ENCODE data around the gene LDLR. TPM values are rescaled to one million over a fixed set of nuclear protein-coding genes. Genes with fewer than 3 reads are reported as not detected.

Gene LDLR
- total RNA-seq, 2 experiments from 2014 or later: 65.6 to 67.9 TPM

GRCh38 chr19:11181488-11181887, 92.2 kb downstream of the LDLR start:
- POLR2A ChIA-PET: no interaction called here
- CTCF ChIA-PET: no interaction called here

Other genes with a start within 250 kb of the LDLR start
- gene C19orf38, start 241.0 kb upstream of the LDLR start, total RNA-seq: under 1 TPM; 0.44 to 0.48 TPM
- gene CARM1, start 217.9 kb upstream of the LDLR start, total RNA-seq: 10 to 100 TPM; 83.6 to 85.1 TPM
- gene YIPF2, start 160.8 kb upstream of the LDLR start, total RNA-seq: 10 to 100 TPM; 28.4 to 30.8 TPM
- gene TIMM29, start 160.7 kb upstream of the LDLR start, total RNA-seq: 10 to 100 TPM; 19.8 to 19.9 TPM
- gene SMARCA4, start 128.4 kb upstream of the LDLR start, total RNA-seq: 100 to 1,000 TPM; 119 to 120 TPM
- gene SPC24, start 66.3 kb downstream of the LDLR start, total RNA-seq: 10 to 100 TPM; 37.7 to 37.9 TPM
- 1 to 10 TPM; 1.5 to 3.2 TPM for gene KANK2, start 108.1 kb downstream of the LDLR start, total RNA-seq
- not detected for gene ANGPTL8, start 150.2 kb downstream of the LDLR start, total RNA-seq
- gene DOCK6, start 173.1 kb downstream of the LDLR start, total RNA-seq: 1 to 10 TPM; 2.2 to 3.0 TPM
- gene TSPAN16, start 206.7 kb downstream of the LDLR start, total RNA-seq: not detected

Data from activated CD8-positive, alpha-beta memory T cell treated with anti-CD3 and anti-CD28 coated beads for 36 hours (primary cell).